HG03066 (cell line): ENCODE data around the gene BMP7.
"Not testable (repeated sequence)": the region's sequence is repeated elsewhere in the genome, so short reads cannot be mapped to it uniquely, and the experiment has no call there.

Experiments used
- ATAC-seq: cut with Tn5 transposase; IDR thresholded peaks from one replicate; pipeline ENCODE4 v1.9.1; 2021; ENCODE audit warnings: low read depth; ENCODE audit not compliant: unreplicated experiment

Gene BMP7

DNA sequence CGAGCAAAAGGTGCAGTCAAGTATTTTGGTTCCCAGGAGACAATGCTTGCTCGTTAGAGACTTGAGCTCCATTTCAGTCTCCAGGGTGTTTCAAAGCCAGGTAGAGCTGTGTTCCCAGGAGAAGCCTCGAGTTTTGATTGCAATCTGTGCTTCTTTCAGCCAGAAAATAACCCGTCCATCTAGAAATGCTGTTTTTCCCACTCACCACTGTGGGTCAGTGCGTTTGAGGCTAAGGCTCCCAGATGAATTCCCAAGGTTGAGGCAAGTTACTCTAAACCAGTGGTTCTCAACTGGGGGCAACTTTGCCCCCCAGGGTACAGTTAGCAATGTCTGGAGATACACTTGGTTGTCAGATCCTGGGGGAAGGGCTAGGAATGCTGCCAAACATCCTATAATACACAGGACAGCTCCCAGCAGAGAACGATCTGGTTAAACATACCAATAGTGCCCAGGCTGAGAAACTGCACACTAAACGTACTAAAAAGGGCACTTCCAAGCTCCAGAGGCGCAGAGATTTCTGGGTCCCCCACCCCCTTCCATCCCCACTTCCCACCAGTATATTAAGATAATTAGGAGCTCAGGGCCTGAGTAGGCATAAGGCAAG, 13.8 kb downstream of the BMP7 start:
- ATAC-seq: no peak

DNA sequence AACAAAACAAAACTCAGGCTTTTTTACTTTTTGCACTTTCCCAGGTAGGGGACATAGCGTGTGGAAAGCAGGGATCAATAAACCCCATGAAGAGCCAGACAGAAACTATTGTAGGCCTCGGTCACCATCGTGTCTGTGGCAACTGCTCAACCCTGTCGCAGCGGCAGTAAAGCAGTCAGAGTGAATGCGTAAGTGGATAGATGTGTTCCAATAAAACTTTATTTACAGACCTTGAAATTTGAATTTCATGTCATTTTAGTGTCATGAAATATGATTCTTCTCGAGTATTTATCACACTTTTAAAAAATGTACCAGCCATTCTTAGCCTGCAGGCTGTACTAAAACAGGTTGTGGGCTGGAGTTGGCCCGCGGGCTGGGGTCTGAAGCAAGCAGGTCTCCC, 14.5 kb downstream of the BMP7 start:
- no peak for ATAC-seq

- ATAC-seq: no peak
Observed at GRCh38 chr20:57251344-57251743, 15.1 kb downstream of the BMP7 start.

DNA sequence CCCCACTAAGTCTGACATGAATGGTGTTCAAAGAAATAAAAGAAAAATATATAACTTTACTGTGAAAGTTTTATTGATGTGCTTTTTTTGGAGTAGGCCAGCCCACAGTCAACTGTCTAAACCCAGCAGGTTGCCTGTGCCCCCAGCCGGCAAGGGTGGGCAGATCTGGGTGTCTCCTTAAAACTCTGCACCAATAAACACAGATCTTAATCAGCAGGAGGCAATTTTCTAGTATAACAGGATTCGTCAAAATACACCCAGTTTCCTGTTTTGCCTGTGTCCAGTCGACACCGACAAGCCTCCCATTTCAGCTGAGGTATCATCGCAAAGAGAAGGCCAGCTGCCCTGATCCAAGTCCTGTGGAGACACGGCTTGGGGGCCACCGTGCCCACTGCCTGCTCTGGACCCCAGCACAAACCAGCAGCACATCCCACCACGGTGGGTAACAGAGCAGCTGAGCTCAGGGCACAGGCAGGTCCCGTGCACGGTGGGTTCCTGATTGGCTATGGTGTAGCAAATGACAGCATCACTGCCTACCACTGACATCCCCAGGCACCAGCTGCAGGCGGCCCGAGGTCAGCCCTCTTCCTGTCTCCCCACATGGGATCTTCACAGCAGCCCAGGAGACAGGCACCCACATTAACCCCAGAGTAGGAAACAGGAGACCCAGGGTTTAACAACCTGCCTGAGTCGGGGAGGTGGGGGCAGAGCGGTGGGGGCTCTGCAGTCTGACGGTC, 15.7 kb downstream of the BMP7 start:
- no peak for ATAC-seq

DNA sequence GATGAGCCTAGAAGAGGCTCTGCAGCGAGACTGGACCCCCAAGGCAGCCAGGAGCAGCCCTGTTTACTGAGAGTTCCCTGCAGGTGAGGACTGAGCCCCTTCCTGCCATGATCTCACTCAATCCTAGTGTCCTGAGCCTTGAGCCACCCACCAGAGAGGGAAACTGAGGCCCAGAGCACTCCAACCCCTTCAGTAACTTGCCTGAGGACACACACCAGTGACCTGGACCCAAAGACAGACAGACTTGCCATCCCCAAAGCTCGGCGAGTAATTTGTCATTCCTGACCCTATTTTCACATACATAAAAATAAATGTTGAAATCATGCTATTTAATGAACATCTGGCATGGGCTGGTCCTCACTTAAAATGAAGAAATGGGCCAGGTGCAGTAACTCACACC, 16.7 kb downstream of the BMP7 start:
- no peak for ATAC-seq

DNA sequence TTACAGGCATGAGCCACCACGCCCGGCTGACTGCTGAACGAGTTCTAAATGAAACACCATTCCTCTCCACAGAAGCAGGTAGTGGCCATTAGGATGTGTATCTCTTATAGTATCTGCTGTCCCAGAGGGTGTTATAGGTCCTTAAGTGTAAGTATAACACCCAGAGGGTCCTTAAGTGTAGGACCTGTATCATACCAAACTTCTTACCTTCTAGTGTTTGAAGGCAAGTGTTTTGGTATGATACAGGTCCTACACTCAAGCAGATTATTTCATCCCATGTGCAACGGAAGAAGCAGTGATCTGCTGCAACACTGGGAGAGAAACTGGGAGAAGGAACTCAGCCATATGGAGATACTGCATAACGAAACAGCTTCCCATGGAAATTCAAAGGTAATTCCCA, 17.4 kb downstream of the BMP7 start:
- no peak for ATAC-seq

GRCh38 chr20:57248132-57248797, 18.2 kb downstream of the BMP7 start:
- no peak for ATAC-seq

DNA sequence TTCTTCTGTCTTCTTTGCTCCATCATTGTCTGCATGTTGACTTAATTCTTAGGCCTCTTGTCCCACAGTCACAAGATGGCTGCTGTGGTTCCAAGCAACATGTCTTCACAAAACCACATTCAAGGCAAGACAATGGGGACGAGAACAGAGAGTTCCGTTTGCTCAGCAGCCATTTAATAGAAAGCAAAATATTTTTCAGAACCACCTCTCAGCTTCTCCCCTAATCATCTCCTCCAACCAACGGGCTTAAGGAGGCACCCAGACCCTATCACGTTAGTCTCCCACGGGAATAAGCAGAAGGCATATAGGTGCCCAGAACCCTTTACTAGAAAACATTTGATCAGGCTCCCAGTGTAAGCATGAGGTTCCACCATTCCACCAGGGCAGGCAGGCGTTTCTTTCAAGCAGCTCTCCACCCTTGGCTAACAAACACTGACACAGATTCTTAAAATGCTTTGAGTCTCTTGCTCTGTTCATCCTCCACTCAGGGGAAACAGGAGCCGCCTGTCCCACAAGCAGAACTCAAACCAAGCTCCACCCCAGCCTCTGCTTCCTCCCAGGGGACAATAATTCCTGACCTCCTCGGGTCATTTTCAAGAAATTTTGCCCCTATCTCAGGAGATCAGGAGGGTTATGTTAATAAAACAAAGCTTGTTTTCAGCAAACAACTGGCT, 19.0 kb downstream of the BMP7 start:
- ATAC-seq: no peak

GRCh38 chr20:57245997-57246396, 20.4 kb downstream of the BMP7 start:
- ATAC-seq: no peak

GRCh38 chr20:57244627-57245214, 21.7 kb downstream of the BMP7 start:
- no peak for ATAC-seq

- ATAC-seq: no peak
Observed at GRCh38 chr20:57244221-57244585, 22.2 kb downstream of the BMP7 start.

DNA sequence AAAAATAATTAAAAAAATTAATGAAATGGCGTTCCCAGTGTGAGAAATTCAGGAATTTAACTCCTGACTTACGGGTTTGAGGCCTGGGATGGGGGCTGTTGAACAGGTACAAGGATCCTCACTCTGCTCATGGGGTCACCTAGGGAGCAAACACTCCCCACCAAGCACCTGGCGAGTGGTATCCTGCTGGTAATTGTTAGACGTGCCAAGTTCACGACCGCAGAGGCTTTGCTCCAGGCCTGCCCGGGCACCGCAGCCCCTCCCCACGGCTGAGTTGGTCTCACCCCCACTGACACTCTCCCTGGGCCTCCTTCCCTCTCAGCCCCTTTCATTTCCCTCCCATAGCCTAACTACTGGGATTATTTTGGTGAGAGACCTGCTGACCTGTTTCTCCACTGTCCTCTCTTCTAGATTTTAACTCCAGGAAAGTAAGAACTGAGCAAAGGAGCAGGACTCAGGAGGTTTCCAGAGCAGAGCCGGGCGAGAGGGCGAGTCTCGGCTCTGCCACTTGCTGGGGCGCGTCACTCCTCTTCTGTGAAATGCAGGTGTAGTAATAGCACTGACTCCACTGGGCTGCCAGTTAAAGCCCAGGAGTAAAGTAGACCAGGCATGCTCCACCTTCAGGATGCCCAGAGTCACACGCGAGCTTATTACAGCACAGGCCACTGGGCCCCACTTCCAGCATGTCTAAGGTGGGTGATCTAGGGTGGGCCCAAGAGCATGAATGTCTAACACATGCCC, 22.8 kb downstream of the BMP7 start:
- ATAC-seq: no peak

DNA sequence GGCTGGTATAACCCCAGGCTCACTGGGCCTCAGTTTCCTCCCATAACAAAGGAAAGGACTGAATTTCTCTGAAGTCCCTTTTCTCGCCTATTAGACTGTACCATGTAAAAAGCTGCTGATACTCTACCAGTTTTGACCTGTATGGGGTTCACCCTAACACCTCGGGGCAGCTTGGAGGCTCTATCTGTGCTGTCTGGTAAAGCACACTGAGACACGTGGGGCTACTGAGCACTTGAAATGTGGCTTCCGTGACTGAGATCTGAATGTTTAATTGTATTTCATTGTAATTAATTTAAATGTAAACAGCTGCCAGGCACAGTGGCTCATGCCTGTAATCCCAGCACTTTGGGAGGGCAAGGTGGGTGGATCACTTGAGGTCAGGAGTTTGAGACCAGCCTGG, 24.0 kb downstream of the BMP7 start:
- ATAC-seq: no peak

DNA sequence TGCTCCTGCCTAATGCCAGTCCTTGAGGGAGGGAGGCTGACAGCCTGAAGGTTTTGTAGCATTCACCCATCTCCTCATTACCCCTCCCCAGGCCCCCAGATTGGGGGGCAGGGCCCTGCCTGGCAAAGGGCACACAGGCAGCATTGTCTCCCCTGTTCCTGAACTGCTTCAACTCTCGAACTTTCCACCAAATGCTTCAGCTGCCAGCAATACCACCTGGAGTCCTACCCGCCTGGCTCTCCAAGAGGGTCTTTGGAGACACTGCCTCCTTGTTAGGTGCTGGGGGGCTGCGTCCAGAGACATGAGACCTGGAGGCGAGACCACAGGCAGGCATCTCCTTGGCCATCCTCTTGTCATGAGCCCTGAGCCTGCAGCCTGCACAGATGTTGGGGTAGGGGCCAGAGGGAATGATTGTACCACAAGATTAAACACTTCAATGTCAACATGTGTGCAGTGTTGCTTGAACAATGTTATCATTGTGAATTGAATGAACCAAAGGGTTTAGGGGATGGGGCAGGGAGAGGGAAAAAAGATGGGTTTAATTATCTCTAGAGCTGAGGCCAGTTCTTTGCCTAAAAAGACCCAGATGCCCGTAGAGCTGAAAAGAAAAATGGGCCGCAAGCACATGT, 25.0 kb downstream of the BMP7 start:
- no peak for ATAC-seq

GRCh38 chr20:57240581-57241362, 25.7 kb downstream of the BMP7 start:
- no peak for ATAC-seq

DNA sequence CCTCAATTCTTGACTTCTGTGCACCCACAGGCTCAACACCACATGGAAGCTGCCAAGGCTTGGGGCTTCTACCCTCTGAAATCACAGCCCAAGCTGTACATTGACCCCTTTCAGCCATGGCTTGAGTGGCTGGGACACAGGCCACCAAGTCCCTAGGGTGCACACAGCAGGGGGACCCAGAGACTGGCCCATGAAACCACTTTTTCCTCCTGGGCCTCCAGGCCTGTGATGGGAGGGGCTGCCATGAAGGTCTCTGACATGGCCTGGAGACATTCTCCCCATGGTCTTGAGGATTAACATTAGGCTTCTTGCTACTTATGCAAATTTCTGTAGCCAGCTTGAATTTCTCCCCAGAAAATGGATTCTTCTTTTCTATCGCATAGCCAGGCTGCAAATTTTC, 26.7 kb downstream of the BMP7 start:
- not testable (repeated sequence) for ATAC-seq

- ATAC-seq: not testable (repeated sequence)
Observed at GRCh38 chr20:57239324-57239723, 27.1 kb downstream of the BMP7 start.

DNA sequence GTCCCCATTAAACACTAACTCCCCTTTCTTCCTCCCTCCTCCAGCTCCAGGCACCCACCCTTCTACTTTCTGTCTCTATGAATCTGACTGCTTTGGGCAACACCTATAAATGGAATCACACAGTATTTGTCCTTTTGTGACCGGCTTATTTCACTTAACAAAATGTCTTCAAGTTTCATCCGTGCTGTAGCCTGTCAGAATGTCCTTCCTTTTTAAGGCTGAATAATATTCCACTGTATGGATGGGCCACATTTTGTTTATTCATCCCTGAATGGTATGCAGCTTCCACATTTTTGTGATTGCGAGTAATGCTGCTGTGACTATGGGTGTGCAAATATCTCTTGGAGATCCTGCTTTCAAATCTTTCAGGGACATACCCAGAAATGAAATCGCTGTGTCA, 28.4 kb downstream of the BMP7 start:
- no peak for ATAC-seq

DNA sequence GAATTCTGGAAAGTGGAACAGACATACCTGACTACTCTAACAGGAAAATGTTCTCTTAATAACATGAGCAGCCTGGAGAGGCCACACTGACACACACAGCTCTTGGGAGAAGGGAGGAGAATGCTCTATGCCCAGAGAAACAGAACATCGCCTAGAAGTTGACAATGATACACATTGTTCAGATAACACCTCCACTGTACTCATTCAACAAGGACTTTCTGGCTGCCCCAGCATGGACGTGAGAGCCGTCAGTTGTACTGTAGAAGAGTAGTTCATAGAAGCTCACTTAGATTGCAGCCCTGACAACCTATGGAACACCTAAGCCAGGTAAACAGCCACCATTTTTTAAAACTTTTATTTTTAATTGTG, 28.9 kb downstream of the BMP7 start:
- ATAC-seq: no peak
